A549 (cell line): Measurements from ENCODE around the gene SART3.

Experiments used
- BHLHE40 ChIP-seq: IDR thresholded peaks from 2 replicates; pipeline ENCODE4 v1.6.1; 2012; ENCODE audit warnings: low read depth, low read length, inconsistent platforms
- CBX2 ChIP-seq: fragments of 200-600 bp; sonication (generic); IDR thresholded peaks from 2 replicates; pipeline ENCODE4 v1.6.1; 2016; ENCODE audit warnings: low read depth, mild to moderate bottlenecking, borderline replicate concordance
- CEBPB ChIP-seq, 2 experiments: fragments of >200 bp in 1 of 2; sonication (Bioruptor Twin) in 1 of 2; formaldehyde crosslinking in 1 of 2; IDR thresholded peaks; 2 replicates each; pipeline ENCODE4 v1.6.1; 2012 to 2016
- HOXA7 ChIP-seq: fragments of 250-450 bp; sonication (Bioruptor Pico); IDR thresholded peaks from 2 replicates; pipeline ENCODE4 v1.5.0; 2020; ENCODE audit warnings: mild to moderate bottlenecking, moderate library complexity
- HOXB5 ChIP-seq: fragments of 250-450 bp; sonication (Bioruptor Pico); IDR thresholded peaks from 2 replicates; pipeline ENCODE4 v1.5.0; 2020; ENCODE audit warnings: mild to moderate bottlenecking, moderate library complexity
- JUN ChIP-seq, 2 experiments: fragments of >200 bp; sonication (Bioruptor Twin); formaldehyde crosslinking; IDR thresholded peaks; 2 replicates in 1 of 2; 3 replicates in 1 of 2; pipeline ENCODE4 v1.6.1; 2016 to 2017
- MAZ ChIP-seq: fragments of 150-350 bp; IDR thresholded peaks from 2 replicates; pipeline ENCODE4 v1.6.1; 2014; ENCODE audit warnings: antibody characterized with exemption, low read depth, low read length, borderline replicate concordance
- ZNF302 ChIP-seq: fragments of 250-450 bp; sonication (Bioruptor Pico); IDR thresholded peaks from 2 replicates; pipeline ENCODE4 v1.9.0; 2021; ENCODE audit warnings: inconsistent platforms, mild to moderate bottlenecking, moderate library complexity
- TF ChIP-seq, protein P1 (sequence below): fragments of >200 bp; sonication (Bioruptor Twin); formaldehyde crosslinking; IDR thresholded peaks from 3 replicates; pipeline ENCODE4 v1.5.1; 2016
- TF ChIP-seq, protein P2 (sequence below): fragments of 200-600 bp; sonication (generic); IDR thresholded peaks from 2 replicates; pipeline ENCODE4 v1.6.1; 2016; ENCODE audit warnings: antibody characterized with exemption, mild to moderate bottlenecking, moderate library complexity
- TF ChIP-seq, protein P3 (sequence below): IDR thresholded peaks from 2 replicates; pipeline ENCODE4 v1.6.1; 2012

DNA sequence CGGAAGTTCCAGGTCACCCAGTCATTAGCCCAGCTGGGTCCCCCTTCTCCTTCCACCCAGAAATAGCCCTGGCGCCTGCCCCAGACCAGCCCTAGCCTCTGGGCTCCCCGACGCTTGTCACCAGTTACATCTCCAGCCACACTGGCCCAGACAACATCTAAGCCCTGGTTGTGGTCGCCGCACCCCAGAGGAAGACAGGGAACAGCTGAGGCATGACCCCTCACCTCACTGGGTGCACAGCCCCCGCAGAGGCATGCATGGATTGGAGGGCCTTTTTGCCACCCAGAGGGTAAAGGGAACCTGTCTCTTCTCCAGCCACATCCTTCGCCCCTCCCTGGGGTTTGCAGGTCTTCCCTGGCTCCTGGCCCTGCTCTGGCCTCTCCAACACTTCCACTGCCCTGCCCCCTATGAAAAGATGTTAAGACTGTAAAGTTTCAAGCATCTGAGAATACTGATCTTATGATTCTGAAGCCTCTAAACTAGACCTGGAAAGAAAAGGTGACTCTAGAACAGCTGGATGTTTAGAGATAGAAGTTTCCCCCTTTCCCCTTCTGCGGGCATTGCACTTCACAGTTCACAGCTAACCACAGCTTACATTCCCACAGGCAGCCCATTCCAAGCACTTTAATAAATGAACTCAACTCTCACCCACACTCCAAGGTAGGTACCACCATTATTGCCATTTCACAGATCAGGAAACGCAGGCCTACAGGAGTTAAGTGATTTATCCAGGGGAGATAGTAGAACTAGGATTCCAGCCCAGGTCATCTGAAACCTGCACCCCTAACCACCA is 22.2 kb upstream of the SART3 start:
- TF ChIP-seq, protein P1, sequence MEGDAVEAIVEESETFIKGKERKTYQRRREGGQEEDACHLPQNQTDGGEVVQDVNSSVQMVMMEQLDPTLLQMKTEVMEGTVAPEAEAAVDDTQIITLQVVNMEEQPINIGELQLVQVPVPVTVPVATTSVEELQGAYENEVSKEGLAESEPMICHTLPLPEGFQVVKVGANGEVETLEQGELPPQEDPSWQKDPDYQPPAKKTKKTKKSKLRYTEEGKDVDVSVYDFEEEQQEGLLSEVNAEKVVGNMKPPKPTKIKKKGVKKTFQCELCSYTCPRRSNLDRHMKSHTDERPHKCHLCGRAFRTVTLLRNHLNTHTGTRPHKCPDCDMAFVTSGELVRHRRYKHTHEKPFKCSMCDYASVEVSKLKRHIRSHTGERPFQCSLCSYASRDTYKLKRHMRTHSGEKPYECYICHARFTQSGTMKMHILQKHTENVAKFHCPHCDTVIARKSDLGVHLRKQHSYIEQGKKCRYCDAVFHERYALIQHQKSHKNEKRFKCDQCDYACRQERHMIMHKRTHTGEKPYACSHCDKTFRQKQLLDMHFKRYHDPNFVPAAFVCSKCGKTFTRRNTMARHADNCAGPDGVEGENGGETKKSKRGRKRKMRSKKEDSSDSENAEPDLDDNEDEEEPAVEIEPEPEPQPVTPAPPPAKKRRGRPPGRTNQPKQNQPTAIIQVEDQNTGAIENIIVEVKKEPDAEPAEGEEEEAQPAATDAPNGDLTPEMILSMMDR, result no peak
- TF ChIP-seq HOXA7 (CRISPR knock-in tag), result no peak
- TF ChIP-seq HOXB5 (CRISPR knock-in tag), result no peak
- TF ChIP-seq MAZ, result no peak
- TF ChIP-seq, protein P2, sequence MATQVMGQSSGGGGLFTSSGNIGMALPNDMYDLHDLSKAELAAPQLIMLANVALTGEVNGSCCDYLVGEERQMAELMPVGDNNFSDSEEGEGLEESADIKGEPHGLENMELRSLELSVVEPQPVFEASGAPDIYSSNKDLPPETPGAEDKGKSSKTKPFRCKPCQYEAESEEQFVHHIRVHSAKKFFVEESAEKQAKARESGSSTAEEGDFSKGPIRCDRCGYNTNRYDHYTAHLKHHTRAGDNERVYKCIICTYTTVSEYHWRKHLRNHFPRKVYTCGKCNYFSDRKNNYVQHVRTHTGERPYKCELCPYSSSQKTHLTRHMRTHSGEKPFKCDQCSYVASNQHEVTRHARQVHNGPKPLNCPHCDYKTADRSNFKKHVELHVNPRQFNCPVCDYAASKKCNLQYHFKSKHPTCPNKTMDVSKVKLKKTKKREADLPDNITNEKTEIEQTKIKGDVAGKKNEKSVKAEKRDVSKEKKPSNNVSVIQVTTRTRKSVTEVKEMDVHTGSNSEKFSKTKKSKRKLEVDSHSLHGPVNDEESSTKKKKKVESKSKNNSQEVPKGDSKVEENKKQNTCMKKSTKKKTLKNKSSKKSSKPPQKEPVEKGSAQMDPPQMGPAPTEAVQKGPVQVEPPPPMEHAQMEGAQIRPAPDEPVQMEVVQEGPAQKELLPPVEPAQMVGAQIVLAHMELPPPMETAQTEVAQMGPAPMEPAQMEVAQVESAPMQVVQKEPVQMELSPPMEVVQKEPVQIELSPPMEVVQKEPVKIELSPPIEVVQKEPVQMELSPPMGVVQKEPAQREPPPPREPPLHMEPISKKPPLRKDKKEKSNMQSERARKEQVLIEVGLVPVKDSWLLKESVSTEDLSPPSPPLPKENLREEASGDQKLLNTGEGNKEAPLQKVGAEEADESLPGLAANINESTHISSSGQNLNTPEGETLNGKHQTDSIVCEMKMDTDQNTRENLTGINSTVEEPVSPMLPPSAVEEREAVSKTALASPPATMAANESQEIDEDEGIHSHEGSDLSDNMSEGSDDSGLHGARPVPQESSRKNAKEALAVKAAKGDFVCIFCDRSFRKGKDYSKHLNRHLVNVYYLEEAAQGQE, result no peak
- no peak for TF ChIP-seq CBX2
- no peak for TF ChIP-seq BHLHE40
- TF ChIP-seq CEBPB (IDR thresholded peaks at IDR 0.05), result no peak
- TF ChIP-seq ZNF302 (CRISPR knock-in tag), result no peak
- TF ChIP-seq, protein P3, sequence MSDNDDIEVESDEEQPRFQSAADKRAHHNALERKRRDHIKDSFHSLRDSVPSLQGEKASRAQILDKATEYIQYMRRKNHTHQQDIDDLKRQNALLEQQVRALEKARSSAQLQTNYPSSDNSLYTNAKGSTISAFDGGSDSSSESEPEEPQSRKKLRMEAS, result no peak
- TF ChIP-seq JUN (IDR thresholded peaks at IDR 0.05), result no peak
